Measurements from ENCODE around the gene GLT6D1.
"Not testable (repeated sequence)": the region's sequence is repeated elsewhere in the genome, so short reads cannot be mapped to it uniquely, and the experiment has no call there.

GLT6D1 gene, protein sequence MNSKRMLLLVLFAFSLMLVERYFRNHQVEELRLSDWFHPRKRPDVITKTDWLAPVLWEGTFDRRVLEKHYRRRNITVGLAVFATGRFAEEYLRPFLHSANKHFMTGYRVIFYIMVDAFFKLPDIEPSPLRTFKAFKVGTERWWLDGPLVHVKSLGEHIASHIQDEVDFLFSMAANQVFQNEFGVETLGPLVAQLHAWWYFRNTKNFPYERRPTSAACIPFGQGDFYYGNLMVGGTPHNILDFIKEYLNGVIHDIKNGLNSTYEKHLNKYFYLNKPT

DNA sequence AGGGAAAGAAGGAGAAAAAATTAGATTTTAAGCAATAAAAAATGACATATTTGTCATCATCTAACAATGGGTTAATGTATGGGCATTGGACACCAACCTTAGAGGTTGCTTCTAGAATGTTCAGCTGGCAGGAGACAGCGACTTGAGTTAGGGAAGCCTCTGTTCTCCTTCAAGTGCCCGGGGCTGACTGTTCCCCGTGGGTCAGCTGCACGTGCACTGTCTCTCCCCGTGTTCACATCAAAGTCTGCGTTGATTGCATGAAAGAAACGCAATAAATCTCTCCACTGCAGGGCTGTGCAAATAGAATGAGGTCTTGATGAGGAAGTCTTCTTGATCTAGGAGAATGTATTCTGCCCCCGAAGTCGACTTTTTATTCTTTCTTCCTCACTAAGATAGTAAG is at the start of gene GLT6D1:
Gene GLT6D1, minus strand, starts transcription at position 345 of the 400 bp plus-strand sequence. CDS start 353 bp downstream, outside the sequence.
- DNase-seq (ENCODE audit: low read depth), result no peak

DNA sequence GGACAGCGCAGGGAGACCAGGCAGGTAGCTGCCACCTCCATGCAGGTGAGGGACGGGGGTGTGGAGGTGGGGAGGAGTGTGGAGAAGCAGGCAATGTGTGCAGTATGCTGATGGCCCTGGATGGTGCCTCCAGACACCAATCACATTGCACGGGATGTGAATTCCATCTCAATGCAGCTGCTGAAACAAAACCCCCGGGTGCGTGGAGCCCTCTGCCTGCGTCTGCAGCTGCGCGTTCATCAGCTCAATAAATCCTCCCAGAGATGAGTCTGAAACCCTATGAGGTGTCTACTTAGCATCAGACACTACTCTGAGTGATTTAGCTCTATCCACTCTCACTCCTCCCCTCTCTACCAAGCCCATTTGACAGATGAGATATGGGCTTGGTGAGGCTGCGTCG is 49.7 kb upstream of the GLT6D1 start:
- DNase-seq (ENCODE audit: low read depth), result no peak

DNA sequence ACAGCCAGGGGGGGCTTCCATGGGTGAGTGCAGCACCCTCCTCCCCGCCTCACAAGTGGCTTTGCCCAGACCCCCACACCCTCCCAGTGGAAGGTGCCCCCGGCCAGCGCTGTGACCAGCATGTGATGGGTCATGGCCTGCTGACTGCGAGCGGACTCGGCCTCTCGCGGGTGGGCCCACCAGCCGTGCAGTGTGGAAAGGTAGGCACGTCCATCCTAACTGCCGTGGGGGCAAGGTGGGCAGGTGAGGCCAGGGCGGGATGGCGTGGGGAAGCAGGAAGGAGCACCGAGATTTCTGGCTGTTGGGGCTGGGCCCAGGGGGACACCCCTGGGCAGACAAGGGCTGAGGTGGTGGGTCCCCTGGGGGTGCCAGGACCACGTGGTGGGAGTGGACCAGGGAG is 47.9 kb upstream of the GLT6D1 start:
- DNase-seq (ENCODE audit: low read depth), result no peak

DNA sequence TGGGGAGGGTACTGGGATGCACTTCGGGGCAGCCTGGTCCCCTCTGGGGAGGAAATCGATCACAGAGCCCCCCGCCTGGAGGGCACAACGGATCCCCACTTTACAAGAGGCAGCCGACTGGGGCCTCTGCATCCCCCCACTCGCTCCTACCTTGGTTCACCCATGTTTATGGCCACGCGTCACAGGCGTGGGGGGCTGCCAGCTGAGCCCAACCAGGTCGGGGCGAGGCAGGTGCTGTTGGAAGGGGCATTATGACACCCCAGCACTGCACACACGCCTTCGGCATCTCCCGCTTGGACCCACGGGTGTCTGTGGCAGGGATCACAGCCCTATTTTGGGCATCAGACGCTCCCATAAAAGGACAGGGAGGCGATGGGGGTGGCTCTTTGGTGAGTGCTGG is 45.4 kb upstream of the GLT6D1 start:
- DNase-seq (ENCODE audit: low read depth), result no peak

DNA sequence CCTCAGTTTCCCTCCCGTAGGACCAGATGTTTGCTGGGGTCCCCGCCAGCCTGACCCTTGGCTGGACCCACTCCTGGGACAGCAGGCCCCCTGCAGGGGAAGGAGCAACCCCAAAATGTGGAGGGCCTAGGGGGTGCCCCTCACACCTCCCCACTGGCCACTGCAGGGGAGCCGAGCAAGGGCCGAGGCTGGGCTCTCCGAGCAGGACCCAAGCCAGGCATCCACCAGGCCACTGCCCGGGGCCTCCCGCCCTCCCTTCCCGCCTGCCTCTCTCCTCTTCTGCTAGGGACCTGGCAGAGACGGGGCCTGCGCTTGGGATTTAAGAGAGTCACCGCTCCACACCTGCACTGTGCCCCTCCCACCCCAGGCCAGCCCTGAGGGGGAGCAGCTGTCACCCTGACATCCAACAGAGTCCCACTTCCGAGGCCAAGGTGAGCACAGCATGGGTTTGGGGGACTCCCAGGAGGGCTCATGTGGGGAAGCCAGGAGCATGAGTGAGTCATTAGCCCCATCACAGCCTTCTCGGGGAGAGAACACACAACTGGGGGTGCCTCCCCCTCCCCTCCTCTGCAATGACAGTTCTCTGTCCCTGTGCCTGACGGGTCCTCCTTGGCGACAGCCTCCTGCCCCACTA is 44.2 kb upstream of the GLT6D1 start:
- no peak for DNase-seq (ENCODE audit: low read depth)

DNA sequence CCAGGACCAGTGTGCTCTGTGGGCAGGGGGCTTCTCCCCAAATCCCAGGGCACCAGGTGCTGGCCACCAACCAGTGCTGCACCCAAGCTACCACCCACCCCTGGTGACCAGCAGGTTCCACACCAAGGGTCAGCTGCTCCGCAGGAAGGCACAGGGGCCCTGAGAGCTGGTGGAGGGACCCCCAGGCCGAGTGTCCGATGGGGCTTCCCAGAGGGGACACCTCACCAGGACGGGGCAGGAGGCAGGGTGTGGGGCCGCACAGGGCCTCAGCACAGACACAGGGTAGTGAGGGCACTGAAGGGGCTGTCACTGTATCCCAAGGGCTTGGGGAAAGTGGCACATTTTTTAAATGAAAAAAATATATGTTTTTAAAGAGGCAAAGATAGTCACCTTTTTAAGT is 41.8 kb upstream of the GLT6D1 start:
- no peak for DNase-seq (ENCODE audit: low read depth)

DNA sequence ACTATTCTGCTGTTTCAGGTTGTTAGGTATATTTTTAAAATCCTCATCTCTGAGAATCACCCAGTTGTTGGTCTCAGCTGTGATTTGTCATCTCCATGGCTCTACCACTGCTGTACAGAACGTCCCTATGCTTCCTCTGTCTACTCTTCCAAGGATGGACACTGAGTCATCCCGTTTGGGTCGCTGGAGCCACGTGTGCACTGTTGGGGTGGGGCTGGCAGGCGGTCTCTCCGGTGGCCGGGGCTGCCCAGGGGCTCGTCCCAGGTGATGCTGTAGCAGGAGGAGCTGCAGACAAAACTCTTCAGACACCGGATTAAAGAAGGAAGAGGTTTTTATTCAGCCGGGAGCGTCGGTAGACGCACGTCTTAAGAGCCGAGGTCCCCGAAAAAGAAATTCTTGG is 40.7 kb upstream of the GLT6D1 start:
- DNase-seq (ENCODE audit: low read depth), result no peak

DNA sequence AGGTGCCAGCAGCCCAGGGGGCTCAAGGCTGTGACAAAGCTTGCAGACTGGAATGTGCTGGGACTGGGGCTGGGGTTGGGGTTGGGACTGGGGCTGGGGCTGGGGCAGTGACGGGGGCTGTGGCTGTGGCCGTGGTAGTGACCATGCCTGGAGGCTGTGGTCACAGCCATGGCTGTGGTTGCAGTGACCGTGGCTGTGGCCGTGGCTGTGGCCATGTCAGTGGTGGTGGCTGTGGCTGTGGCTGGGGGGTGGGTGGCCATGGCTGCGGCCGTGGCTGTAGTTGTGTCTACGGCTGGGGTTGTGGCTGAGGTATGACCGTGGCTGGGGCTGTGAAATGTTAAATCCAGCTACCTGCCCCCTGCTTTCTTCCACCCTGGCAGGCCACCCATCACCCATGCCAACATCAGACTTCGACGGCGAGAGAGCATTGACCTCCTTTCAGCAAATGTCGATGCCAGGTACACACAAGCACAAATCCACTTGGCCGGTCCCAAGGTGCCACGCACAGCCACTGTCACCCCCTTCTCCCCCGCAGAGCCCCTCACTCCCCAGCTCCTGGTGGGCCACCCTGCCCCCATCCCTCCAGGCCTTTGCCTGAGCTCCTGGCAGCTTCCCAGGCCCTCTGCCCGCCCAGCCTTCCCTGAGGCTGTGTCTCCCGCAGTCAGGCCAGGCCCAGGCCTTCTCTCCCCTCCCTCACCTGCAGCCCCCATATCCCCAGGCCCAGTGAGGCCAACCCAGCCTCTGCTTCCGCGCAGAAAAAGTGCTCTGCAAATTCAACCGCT is 39.1 kb upstream of the GLT6D1 start:
- DNase-seq (ENCODE audit: low read depth), result no peak

DNA sequence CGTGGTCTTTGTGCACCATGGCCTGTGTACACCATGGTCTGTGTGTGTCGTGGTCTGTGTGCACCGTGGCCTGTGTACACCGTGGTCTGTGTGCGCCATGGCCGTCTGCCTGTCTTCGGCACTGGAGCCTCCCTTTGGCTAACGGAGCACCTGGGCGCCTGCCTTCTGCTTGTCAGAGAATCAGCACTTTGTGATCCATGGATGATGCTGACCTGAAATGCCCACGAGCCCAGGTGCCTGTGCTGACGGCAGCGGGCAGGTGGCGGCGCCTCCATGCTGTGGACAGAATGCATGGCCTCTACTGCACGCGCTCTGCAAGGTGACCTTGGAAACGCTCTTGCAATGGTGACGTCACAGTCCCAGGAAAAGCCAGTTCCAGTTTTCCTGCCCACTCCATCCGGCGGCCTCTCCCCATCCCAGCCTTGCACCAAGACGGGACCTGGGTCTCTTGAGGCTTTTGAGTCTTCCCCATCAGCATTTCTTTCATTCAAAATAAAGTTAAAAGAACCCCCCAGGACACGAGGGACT is 38.4 kb upstream of the GLT6D1 start:
- DNase-seq (ENCODE audit: low read depth), result no peak

DNA sequence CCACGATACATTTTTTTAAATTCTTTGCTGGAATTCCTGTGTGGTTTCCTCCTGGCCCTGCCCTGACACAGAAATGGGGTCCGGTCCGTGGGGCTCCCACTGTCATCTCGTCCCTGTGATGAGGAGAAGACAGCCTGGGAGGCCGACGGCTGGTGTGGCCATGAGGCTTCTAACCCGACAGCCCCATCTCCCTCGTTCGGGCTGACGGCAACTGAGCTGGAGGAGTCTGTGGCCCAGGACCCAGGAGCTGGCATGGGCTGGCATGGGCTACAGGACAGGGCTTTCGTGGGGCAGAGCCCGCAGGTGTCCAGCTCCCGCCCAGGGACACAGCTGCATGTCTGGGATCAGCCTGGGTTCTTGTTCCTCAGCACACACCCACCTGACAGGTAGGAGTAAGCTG is 37.6 kb upstream of the GLT6D1 start:
- no peak for DNase-seq (ENCODE audit: low read depth)

DNA sequence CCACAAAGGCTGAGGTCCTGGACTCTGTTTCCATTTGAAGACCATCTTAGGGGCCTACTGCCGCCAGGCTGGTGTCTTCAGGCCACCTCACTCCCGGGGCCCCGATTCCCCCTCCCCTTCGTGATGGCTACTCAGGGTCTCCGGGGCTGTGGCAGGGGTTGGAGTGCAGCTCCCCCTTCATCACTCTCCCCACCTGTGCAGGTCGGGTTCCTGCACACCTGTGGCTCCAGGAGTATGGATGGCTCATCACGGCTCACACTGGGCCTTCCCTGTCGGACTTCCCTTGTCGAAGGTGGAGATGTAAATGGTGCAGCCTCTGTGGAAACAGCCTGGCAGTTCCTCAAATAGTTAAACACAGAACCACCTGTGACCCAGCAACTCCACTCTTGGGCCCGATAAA is 35.6 kb upstream of the GLT6D1 start:
- no peak for DNase-seq (ENCODE audit: low read depth)

DNA sequence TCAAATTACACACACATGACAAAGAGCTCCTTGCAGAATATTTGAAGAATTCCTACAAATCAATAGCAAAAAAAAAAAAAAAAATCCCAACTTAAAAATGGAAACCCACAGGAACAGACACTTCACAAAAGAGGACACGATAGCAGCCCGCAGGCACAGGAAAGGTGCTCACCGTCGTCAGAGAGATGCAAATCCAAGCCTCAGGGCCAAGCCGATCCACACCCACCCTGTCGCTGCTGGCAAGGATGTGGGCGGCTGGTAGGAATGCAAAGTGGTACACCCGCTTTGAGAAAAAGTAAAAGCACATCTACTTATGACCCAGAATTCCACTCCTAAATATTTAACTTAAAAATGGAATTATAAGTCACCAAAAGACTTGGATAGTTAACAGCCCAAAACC is 34.6 kb upstream of the GLT6D1 start:
- DNase-seq (ENCODE audit: low read depth), result no peak

DNA sequence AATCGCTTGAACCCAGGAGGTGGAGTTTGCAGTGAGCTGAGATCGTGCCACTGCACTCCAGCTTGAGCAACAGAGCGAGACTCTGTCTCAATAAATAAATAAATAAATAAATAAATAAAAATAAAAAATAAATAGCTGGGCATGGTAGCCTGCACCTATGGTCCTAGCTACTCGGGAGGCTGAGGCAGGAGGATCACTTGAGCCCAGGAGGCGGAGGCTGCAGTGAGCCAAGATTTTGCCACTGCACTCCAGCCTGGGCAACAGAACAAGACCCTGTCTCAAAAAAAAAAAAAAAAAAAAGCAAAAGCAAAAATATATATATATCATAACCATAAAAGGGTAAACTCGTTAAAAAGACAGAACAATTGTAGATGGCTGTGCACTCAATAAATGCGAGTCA is 33.4 kb upstream of the GLT6D1 start:
- not testable (repeated sequence) for DNase-seq (ENCODE audit: low read depth)

DNA sequence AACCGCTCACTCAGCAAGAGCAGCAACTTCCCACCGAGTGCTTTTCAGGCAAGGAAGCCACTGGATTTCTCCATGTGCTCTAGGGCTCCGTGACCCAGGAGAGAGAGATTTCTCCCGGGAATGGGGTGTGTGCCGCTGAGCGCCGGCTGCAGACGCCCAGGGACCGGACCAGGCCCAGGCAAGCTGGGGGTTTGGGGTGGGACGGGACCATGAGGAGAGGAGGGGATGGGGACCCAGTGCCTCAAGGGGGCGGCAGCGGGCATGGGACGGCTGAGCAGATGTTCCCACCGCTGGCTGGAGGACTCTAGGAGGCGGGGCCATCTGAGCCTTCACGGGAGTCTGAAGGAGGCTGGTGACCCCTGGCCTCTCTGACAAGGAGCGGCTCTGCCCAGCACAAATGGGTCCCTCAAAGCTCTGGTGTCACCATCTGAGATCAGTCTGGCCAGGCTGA is 32.3 kb upstream of the GLT6D1 start:
- no peak for DNase-seq (ENCODE audit: low read depth)

DNA sequence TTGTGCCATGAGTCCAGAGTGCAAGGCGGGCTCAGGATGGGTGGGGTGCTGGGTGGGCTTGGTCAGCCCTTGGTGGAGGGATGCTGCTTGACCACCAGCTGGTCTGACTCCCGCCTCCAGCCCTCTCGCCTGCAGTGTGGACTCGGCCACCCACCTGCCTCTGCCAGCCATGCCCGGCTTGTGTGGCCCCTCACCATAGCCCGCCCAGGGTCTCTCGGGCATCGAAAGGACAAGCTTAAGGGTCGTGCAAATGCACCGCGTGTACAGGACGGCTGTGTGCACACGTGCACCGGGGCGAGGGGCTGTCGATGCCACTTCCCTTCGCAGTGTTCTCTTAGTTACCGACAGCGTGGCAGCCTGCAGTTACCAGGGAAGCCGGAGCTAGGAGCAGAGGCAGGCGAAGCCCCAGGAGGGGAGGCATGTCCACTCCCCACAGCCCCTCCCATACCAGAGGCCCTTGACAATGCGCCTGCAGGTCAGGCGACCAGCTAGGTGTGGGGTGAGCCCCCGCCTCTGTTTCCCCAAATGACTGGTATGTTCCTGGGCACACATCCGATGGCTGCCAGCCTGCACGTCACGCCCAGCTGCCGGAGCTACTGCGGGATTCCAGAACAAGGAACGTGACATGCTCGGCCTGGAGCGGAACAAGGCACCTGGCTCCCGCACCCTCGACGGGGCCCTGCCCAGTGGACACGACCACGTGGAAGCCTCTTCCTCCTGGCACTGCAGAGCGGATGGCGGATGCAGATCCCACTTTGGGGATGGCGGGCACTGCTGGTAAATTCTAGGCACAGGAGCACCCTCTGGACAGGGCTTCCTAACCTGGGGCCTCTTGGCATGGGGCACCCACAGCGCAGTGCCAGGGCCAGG is 31.6 kb upstream of the GLT6D1 start:
- no peak for DNase-seq (ENCODE audit: low read depth)

DNA sequence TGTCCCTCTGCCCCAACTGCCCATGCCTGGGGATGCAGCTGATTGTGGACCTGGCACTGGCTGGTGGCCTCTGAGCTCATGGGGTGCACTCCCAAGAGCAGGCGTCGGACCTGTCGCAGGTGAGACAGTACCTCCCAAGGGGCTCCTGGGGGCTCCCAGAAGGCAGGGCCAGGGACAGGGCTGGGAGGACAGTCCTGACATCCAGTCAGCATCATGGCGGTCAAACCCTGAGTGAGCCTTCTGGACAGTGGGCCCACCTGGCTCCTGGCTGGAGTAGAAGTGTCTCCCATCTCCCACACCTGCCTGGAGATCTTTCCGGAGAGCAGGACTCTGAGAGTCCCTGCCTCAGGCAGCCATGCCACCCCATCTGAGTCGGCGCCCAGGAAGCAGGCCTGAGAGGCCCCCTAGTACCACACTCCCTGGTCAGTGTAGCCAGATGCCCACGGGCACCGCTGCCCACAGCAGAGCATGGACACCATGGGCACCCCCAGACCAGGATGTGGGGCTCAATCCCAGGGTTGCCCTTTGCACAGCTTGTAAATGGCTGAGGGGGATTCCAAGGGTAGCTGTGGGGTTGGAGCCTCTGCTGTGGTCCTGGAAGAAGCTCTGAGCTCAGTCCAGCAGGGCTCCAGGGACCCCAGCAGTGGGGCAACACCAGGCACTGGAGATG is 30.4 kb upstream of the GLT6D1 start:
- no peak for DNase-seq (ENCODE audit: low read depth)

DNA sequence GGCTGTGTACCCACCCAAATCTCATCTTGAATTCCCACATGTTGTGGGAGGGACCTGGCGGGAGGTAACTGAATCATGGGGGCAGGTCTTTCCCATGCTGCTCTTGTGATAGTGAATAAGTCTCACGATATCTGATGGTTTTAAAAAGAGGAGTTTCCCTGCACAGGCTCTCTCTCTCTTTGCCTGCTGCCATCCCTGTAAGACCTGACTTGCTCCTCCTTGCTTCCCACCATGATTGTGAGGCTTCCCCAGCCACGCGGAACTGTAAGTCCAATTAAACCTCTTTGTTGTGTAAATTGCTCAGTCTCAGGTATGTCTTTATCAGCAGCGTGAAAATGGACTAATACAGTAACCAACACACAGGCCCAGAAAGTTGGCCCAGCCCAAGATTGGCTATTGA is 29.7 kb upstream of the GLT6D1 start:
- DNase-seq (ENCODE audit: low read depth), result not testable (repeated sequence)

DNA sequence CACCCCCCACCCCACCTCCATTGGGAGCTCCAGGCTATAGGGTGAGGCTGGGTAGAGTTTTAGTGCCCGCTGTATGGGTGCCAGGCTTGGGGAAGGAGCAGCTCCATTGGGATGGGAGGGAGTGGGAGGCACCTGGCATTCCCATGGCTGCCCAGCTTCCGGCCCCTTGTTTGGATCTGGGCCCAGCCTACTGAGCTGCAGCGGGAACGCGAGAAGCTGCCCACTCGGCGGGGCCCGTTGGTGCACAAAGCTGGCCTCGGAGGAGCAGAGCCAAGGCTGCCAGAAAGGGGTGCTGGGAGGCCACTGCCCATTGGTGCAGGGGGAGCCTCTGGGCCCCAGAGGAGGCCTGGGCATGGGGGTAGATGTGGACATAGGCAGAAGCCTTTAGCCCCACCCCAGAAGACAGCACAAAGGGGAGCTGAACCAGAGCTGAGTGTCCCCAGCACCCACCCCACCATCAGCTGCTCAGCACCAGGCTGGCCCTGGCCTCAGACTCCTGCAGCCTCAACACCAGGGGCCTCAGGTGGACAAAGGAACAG is 28.2 kb upstream of the GLT6D1 start:
- DNase-seq (ENCODE audit: low read depth), result no peak

DNA sequence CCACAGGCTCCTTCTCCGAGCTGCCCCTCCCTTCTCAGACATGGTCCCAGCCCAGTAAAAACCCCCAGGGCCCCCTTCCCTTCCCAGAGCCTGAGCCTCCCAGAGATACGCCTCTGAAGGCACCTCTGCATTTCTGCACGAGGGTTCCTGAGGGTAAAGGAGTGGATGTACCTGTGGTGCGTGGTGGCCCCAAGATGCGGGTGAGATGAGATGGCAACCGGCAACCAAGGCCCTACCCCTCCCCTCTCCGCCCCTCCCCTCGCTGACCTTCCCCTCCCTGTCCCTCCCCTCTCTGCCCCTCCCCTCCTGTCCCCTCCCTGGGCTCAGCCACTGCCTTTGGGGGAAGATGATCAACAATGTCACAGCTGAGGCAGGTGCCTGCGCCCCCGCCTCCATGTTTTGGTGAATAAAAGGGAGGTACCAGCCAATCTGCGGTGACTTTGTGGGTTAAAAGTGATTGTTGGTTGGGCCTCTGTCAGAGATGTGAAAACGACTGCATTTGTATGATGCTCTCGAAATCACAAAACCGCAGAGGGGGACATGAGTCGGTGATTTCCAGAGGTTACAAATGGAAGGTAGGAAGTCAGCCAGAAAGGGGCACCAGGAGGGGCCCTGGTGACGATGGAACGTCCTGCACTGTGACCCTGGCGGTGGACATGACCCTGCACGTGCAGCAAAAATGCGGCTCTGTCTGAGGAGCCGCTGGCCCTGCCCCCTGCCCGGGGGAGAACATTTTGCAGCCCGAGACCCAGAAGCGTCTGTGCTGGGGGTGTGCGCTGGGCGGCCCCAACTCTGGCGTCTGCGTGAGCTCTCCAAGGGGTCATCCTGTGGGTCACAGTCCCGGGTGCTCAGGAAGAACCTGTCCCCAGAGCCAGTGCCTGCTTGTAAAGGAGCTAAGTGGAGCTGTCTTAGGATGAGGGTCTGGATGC is 27.5 kb upstream of the GLT6D1 start:
- no peak for DNase-seq (ENCODE audit: low read depth)

DNA sequence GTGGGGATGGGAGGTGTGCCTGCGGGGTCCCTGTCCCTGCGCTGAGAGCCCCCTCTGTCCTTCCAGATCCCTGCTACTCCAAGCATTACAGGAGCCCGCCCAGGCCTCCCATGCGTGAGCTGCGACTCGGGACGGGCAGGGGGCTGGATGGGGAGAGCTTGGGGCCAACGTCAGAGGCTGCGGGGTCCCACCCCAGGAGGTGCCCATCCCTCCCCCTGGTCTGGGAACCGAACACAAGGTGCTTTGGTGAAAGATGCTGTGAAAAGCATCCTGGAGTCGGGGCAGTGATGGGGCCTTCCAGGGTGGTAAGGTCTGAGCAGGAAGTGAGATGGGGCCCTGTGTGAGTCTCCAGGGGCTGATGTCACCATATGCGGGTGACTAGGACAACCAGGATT is 26.5 kb upstream of the GLT6D1 start:
- no peak for DNase-seq (ENCODE audit: low read depth)

All from CMK (cell line).